Stimulated activated CD4-positive, alpha-beta T cell treated with anti-CD3 and anti-CD28 coated beads, TNF-alpha, amount 100 ng/mL, for 1 hour (primary cell): Measurements from ENCODE around the gene MORC4.
"Not testable (repeated sequence)": the region's sequence is repeated elsewhere in the genome, so short reads cannot be mapped to it uniquely, and the experiment has no call there.

ENCODE experiments used
- DNase-seq, 3 donors: peaks; one replicate each; pipeline ENCODE4 v3.0.0-alpha.2; 2020; ENCODE audit warnings: low read depth in 3 of 3, low spot score in 1 of 3

MORC4 gene

GRCh38 chrX:107000013-107000515 is at the start of gene MORC4:
MORC4 (minus strand) TSS chrX:107000212; CDS start chrX:106999969, 243 bp downstream.
- peak; percentile 12 to 46 (median 28) for DNase-seq

GRCh38 chrX:107047622-107048021 is 47.6 kb upstream of the MORC4 start:
- DNase-seq = no peak

- DNase-seq = no peak
Observed at GRCh38 chrX:107029752-107030151, 29.7 kb upstream of the MORC4 start.

DNA sequence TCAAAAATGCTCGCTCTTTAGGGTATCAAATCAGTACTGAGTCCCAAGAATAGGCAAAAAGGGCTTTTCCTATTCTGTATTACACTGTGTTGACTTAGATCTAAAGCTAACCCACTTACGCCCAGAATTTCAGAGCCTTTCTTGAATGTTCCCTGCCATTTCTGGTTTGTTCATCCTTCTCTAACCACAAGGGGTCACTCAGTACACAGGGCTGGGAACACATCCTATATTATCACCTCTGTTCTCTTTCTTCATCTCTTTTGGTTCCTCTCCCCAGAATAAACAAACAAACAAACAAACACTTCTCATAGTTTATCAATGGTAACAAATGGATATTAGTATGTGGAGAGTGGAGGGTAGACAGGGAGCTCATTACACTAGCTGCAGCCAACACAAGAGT is 25.5 kb upstream of the MORC4 start:
- no peak for DNase-seq

- no peak for DNase-seq
Observed at GRCh38 chrX:107014936-107015335, 14.9 kb upstream of the MORC4 start.

DNA sequence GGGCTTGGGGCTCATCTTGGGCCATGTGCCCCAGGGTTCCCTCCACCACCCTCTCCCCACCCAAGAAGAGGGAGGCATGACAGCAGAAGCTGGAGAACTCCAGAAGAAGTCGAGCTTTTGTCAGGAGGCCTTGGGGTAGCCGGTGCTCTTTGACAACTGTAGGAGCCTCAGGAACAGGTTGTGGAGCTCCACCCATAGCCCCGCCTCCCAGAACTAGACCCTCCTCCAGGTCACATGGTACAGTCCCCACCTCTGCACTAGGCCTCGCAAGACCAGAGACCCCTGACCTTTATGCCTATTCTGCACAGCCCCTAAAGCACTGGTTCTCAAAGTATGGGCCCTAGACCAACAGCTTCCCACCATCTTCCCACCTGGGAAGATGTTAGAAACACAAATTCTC is 8.0 kb upstream of the MORC4 start:
- no peak for DNase-seq

GRCh38 chrX:106999002-106999975 is 723 bp downstream of the MORC4 start:
- DNase-seq = peak in 1 of 3 donors; percentile 7

- no peak for DNase-seq
Observed at GRCh38 chrX:106997611-106998010, 2.4 kb downstream of the MORC4 start.

DNA sequence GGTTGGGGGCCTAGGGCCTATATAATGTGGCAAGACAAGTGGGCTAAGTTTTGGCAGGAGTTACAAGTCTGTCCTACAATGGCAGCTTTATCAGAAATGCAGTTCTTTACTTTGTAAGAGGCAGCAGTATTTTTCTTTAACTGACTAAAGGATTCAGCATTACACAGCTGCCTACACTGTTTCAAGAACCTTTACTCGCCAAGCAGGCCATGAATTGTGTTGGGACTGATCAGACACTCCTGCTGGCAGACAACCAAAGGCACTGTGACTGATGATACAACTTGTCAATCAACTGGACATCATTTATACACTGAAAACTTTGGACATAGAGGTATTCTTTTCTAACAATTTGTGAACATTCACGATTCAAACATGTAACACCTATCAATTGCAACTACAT is 4.3 kb downstream of the MORC4 start:
- no peak for DNase-seq

DNA sequence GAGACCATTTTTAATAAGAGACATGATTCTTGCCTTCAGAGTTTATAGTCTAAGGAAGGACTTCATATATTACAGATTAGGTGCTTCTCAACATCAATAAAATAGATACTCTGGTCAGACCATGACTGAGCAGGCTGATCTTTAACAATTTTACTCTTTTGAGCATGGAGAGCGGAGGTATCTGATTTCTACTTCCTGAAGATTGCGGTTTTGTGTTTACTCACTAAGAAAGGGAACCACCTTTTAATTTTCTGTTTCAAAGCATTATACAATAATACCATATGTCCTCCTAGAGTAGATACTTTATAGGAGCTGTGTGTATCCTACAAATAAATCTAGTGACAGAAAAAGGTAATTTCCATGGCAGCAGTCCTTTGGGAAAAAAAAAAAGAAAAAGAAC is 12.5 kb downstream of the MORC4 start:
- no peak for DNase-seq

DNA sequence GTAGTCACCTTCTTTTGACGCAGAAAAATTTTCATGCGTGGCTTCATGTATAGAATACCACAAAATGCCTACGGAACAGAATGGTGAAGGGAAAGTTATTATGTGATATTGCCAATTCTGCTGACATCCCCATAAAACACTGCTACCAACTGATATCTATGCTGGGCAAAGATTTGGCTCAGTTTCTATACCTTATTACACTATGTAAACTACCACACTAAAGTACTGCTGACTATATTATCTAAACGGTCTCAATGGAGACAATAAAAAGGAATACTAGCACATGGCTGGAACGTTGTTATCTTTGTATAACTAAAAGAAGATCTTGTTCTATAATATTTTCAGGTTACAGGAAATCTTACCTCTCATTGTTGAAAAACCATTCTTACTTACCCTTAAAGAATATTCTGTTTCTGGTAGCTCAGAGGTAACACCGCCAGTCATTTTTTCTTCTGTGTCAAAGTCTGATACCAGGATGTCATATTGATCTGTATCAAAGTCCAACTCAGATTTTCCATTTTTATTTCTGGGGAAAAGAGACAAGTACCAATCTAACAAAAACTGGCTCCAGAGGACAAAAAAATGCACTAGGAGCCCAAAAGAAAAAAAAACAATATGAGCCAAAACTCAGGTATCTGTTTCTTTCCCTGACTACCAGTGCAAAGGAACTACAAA is 18.9 kb downstream of the MORC4 start:
- DNase-seq = no peak

- DNase-seq = no peak
Observed at GRCh38 chrX:106976416-106976815, 23.6 kb downstream of the MORC4 start.

GRCh38 chrX:106973433-106974149 is 26.4 kb downstream of the MORC4 start:
- no peak for DNase-seq

GRCh38 chrX:106972896-106973295 is 27.1 kb downstream of the MORC4 start:
- no peak for DNase-seq

DNA sequence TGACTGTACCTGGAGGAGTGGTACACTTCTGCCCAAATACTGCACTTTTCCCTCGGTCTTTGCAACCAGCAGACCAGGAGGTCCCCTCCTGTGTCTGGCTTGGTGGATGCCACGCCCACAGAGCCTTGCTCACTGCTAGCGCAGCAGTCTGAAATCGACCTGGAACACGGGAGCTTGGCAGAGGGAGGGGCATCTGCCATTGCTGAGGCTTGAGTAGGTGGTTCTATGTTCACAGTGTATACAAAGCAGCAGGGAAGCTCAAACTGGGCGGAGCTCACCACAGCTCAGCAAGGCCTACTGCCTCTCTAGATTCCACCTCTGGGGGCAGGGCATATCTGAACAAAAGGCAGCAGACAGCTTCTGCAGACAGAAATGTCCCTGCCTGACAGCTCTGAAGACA is 33.5 kb downstream of the MORC4 start:
- not testable (repeated sequence) for DNase-seq

DNA sequence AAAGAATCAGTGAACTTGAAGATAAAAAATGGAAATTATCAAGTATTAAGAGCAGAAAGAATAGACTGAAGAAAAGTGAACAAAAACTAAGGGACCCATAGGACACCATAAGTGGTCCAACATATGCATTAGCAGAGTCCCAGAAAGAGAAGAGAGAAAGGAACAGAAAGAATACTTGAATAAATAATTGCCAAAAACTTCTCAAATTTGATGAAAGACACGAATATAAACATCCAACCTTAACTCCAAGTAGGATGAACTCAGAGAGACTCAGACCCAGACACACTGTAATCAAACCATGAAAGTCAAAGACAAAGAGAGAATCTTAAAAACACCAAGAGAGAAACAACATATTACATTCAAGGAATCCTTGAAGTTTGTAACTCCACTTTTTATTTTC is 35.7 kb downstream of the MORC4 start:
- no peak for DNase-seq

DNA sequence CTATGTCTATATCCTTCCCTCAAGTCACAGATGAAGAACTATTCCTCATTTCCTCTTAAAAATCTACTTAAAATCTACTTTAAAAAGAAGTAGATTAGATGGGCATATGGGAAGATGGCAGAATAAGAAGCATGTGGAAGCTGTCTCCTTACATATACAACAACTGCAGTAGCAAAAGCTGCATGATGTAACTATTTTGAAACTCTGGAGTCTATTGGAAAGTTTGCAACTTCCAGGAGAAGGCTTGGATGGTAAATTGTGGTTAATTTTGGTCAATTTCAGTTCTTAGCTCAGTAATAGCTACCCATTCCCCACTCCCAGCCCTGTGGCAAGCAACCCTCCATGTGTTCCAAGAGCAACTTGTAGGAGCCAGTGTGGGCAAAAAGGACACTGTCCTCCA is 36.9 kb downstream of the MORC4 start:
- no peak for DNase-seq

DNA sequence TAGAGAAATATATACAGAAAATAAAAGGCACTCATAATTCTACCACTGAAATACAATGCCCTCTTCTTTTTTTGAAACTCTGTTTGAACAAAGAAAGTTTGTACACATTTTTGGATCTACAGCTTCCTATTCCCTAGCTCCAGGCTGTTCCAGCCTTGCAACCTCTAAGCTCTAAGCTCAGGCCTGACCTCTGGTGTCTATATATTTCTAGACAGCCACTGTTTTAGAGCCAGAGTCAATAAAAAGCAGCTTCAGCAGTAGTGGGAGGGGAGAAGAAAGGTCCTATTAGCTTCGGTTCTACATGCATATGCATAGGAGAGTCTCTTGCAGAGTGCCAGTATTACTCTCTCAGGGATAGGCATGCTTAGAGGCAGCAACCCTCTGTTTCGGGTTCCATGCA is 40.1 kb downstream of the MORC4 start:
- no peak for DNase-seq

- no peak for DNase-seq
Observed at GRCh38 chrX:106957856-106958255, 42.2 kb downstream of the MORC4 start.

- no peak for DNase-seq
Observed at GRCh38 chrX:106955004-106955772, 44.8 kb downstream of the MORC4 start.

- DNase-seq = no peak
Observed at GRCh38 chrX:106954041-106954440, 46.0 kb downstream of the MORC4 start.
